ES-I3 (cell line): Measurements from ENCODE around the gene PRPS1L1.

Experiments
- H3K36me3 ChIP-seq: 2 replicates; pipeline ENCODE4 v1.6.1; 2013; ENCODE audit warnings: mild to moderate bottlenecking, low read length, control low read depth, moderate library complexity; ENCODE audit not compliant: insufficient read depth
- H3K4me1 ChIP-seq: 2 replicates; pipeline ENCODE4 v1.6.1; 2013; ENCODE audit warnings: mild to moderate bottlenecking, control low read depth, low read length; ENCODE audit not compliant: insufficient read depth
- H3K9ac ChIP-seq: 2 replicates; pipeline ENCODE4 v1.6.1; 2013; ENCODE audit warnings: low read depth, mild to moderate bottlenecking, low read length, moderate library complexity
- H3K9me3 ChIP-seq: 2 replicates; pipeline ENCODE4 v1.6.1; 2013; ENCODE audit warnings: mild to moderate bottlenecking, low read length, moderate library complexity; ENCODE audit not compliant: control insufficient read depth, insufficient read depth

The PRPS1L1 gene

DNA sequence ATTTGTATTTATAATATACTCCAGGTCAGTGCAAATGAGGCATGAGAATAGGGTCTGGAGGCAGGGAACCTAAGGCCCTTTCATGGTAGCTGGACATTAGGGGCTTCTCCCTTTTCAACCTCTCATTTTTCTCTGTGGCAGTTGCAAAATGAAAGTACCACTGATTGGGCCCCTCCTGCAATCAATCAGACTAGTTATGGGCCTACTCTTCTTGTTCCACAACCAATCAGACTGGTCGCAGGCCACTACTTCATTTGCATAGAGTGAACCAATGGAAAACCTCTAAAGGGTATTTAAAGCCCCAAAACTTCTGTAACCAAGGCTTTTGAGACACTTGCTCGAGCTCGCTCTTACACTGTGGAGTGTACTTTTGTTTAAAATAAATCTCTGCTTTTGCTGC is 10.0 kb upstream of the PRPS1L1 start:
- no peaks in the 10 kb centered on the region; the same call in 1 of the 2 replicates for H3K9me3 ChIP-seq
- no peaks in the 10 kb centered on the region for H3K36me3 ChIP-seq
- H3K9ac ChIP-seq, result no peak overlapping the region
- H3K4me1 ChIP-seq, result no peaks in the 10 kb centered on the region

DNA sequence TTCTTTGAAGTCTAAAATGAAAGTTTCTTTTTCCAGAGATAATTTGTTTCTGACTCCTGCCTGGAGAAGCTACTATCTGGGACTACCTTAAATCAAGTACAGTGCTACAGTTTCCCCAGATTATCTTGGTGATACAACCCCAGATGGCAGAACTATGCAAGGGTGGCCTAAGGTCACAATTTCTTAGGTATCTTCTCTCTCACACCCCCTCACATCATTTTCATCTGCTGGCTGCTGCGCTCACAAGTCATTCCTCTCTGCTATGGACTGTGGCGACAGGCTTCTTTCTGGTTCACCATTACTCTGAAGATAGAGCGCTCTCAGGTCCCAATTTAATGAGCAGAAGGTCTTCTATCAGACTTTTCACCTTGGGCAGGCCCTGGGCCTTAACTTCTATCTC is 9.1 kb upstream of the PRPS1L1 start:
- Histone ChIP-seq H3K36me3 (no peaks in the 10 kb centered on the region), H3K9ac (no peak overlapping the region), H3K9me3 (no peaks in the 10 kb centered on the region), H3K4me1 (no peaks in the 10 kb centered on the region)

DNA sequence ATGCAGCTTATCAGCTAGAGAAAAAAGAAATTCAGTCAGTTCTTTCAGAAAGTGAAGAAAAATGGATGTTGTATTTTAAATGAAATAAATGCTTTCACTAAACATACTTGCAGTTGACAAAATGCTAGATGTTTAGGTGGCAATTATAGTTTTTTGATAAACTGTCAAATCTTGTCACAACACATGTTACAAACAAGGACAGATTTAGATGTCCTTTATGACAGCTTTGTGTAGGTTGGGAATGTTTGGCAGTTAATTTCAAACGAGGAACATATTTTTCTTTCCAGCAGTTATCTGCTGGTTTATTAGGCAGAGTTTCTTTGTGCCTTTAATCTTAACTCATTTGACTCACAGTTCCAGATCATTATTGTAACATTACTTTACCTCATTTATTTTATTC is 3.1 kb upstream of the PRPS1L1 start:
- H3K4me1 ChIP-seq, result no peaks in the 10 kb centered on the region
- no peaks in the 10 kb centered on the region for H3K9me3 ChIP-seq
- H3K9ac ChIP-seq, result no peak overlapping the region
- no peaks in the 10 kb centered on the region for H3K36me3 ChIP-seq

GRCh38 chr7:18020138-18020715 is 7.4 kb downstream of the PRPS1L1 start:
- H3K9ac ChIP-seq, result no peak overlapping the region
- no peaks in the 10 kb centered on the region for H3K36me3 ChIP-seq
- H3K9me3 ChIP-seq, result no peaks in the 10 kb centered on the region
- H3K4me1 ChIP-seq, result peaks cover 4% of the 10 kb centered on the region; the same call in 1 of the 2 replicates

DNA sequence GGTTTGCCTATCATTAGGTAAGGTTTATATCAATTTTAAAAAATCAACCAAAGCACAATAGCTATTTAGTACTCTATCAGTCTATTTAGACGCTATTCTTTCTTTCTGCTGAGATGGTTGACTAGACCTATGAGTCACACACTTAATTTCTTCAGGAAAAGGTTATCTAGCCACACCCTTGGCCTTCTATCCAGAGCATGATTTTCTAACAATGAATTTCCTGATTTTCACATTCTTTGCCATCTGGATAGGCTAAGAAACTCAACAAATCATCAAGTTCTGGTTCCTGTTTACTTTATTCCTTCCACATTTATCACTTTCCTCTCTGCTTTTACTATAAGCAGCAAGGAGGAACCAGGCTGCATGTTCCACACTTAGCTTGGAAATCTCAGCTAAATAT is 8.1 kb downstream of the PRPS1L1 start:
- Histone ChIP-seq H3K9ac (no peak overlapping the region), H3K36me3 (no peaks in the 10 kb centered on the region), H3K4me1 (peaks cover 4% of the 10 kb centered on the region; the same call in 1 of the 2 replicates), H3K9me3 (no peaks in the 10 kb centered on the region)

- H3K9ac ChIP-seq, result no peak overlapping the region
- no peaks in the 10 kb centered on the region for H3K36me3 ChIP-seq
- peaks cover 4% of the 10 kb centered on the region; the same call in 1 of the 2 replicates for H3K4me1 ChIP-seq
- no peaks in the 10 kb centered on the region for H3K9me3 ChIP-seq
Observed at GRCh38 chr7:18018296-18019215, 9.1 kb downstream of the PRPS1L1 start.

DNA sequence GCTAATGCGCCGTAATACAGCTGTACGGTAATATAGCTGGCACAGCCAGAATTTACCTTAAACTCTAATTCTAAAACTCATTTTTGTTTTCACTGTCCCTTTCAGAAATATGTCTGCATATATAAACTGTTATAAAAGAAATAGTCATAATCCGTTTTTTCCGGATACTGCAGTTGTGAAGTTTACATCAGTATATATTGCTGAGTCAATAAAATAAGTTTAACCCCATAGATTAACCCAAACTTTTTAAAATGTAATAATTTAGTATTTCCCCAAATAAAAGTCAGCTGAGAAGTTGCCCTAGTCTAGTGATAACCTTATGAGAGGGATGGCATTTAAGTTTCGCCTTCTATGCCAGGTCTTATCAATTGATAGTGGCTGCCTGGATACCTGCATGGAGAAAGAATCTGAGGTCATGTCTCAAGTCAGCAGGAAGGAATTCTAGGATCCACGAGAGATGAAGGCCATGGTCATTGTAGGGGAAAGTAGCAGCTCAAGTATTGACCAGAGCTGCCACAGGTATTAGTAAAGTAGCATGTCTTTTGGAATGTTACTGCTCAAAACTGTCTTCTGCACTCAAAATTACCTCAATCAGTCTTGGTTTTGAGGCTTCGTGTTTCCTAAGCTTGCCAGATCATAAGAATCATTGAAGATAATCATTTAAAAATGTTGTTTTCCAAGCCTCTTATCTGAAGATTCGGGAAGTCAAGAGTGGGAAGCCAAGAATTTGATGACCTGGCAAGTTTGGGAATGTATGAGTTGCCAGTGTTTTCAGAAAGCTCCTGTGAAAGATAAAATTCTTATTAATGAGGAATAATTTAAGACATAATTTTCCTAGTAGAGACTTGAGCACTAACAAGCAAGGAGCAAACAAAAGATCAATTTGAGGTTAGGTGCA is 10.8 kb downstream of the PRPS1L1 start:
- H3K36me3 ChIP-seq, result no peaks in the 10 kb centered on the region
- no peak overlapping the region for H3K9ac ChIP-seq
- peaks cover 4% of the 10 kb centered on the region; the same call in 1 of the 2 replicates for H3K4me1 ChIP-seq
- H3K9me3 ChIP-seq, result no peaks in the 10 kb centered on the region

DNA sequence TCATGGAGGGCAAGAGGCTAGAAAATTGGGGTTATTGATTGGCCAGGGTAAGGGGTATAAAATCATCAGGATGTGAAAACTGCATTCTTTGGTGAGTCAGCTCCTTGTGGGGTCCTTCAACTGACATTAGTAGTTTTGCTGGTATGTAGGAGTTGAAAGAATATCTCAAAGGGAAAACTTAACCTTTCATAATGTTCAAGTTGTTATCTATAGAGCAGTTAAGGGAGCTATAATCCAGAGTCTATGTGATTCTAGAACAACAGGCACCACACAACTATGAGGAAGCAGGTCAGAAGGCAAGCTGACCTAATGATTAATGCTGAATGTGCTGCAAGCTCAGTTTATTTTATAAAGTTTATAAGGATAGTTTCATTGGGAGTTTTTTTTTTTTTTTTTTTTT is 13.7 kb downstream of the PRPS1L1 start:
- no peaks in the 10 kb centered on the region; the same call in 1 of the 2 replicates for H3K9me3 ChIP-seq
- no peaks in the 10 kb centered on the region for H3K36me3 ChIP-seq
- H3K4me1 ChIP-seq, result no peaks in the 10 kb centered on the region
- no peak overlapping the region for H3K9ac ChIP-seq

DNA sequence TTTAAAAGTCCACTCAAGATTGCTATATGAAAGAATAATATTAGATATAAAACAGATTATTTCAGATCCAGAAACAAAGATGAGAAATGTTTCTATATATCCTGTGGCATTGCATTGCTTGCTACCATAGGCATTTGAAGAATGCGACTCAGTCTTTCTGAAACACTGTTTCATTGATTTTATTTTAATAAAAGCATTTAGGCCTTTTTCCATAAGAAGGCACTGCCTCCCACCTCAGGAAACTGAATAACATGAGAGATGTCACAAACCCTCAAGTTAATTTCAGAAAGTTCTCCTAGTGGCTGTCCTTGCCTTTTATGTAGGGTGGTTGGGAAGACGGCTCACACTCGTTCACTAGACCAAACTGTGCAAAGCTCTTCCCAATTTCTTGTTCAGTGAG is 23.3 kb downstream of the PRPS1L1 start:
- no peaks in the 10 kb centered on the region for H3K36me3 ChIP-seq
- no peaks in the 10 kb centered on the region for H3K9me3 ChIP-seq
- H3K4me1 ChIP-seq, result peaks cover 19% of the 10 kb centered on the region
- H3K9ac ChIP-seq, result no peak overlapping the region; the same call in 1 of the 2 replicates

- Histone ChIP-seq H3K4me1 (peaks cover 19% of the 10 kb centered on the region), H3K9ac (no peak overlapping the region), H3K36me3 (no peaks in the 10 kb centered on the region), H3K9me3 (no peaks in the 10 kb centered on the region; the same call in 1 of the 2 replicates)
Observed at GRCh38 chr7:18003286-18003994, 24.2 kb downstream of the PRPS1L1 start.

- Histone ChIP-seq H3K36me3 (no peaks in the 10 kb centered on the region), H3K9ac (no peak overlapping the region)
Observed at GRCh38 chr7:17998692-17999091, 29.0 kb downstream of the PRPS1L1 start.

DNA sequence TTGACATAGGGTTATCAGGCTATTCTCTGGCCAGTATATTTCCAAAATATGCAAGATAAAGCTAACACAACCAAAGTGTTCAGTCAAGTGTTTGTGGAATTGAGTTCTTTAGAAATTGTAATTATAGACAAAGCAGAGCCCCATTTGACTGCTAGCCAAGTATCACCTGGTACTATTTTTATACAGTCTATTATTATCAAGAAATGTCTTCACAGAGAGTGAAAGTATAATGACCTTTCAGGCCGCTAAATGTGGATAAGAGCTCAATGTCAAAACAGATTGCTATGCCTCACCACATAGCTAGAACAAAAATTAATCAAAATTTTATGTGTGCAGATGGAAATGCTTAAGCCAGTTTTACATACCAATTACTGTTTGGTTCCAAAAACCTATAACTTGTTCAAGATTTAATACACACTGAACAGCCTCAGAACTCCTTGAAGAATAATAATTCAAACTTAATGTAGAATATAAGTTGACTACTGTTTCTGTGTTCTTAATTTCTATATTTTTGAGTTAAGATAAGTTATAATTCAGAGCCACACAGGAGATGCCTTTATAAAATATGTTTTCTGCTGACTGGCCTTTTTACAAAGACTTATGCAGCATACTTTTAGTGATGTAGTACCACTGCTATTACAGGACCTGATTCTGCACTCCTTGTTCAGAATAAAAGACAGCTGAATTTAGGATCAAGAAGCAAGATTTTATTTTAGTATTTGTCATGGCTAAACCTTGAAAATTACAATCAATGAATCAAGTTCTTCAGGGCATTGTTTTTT is 31.0 kb downstream of the PRPS1L1 start:
- H3K9ac ChIP-seq, result no peak overlapping the region
- H3K4me1 ChIP-seq, result no peaks in the 10 kb centered on the region
- H3K36me3 ChIP-seq, result no peaks in the 10 kb centered on the region
- H3K9me3 ChIP-seq, result no peaks in the 10 kb centered on the region; the same call in 1 of the 2 replicates

More at GRCh38 chr7:17998692-17999091, 29.0 kb downstream of the PRPS1L1 start:
- H3K9me3 ChIP-seq, result no peaks in the 10 kb centered on the region; the same call in 1 of the 2 replicates
- H3K4me1 ChIP-seq, result peaks cover 9% of the 10 kb centered on the region; the same call in 1 of the 2 replicates

DNA sequence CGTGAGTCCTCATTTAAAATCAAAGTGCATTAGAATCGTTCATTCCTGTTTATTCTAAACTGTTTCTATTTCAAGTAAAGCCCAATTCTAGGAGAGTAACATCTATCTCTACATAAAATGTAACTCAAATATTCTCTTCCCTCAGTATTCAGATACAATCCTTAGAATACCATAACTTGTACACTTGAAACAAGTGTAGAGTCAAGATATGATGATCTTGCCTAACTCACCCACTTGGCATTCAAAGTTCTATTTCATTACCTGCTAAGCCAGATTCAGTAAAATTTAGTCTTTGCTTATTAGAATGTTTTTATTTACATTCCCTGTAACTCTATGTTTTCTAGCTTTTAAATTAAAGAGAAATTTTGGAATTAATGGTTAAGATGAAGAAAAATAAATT is 31.6 kb downstream of the PRPS1L1 start:
- no peaks in the 10 kb centered on the region for H3K4me1 ChIP-seq

More for the DNA sequence above, 31.6 kb downstream of the PRPS1L1 start:
- H3K9me3 ChIP-seq, result no peaks in the 10 kb centered on the region; the same call in 1 of the 2 replicates
- no peaks in the 10 kb centered on the region for H3K36me3 ChIP-seq
- H3K9ac ChIP-seq, result no peak overlapping the region
